ENCODE results near the gene OBSCN. TPM values are rescaled to one million over a fixed set of nuclear protein-coding genes. Genes with fewer than 3 reads are reported as not detected.
"Not testable (repeated sequence)": the region's sequence is repeated elsewhere in the genome, so short reads cannot be mapped to it uniquely, and the experiment has no call there.

The OBSCN gene
- total RNA-seq, 2 experiments from 2014 or later: 29.5 to 45.2 TPM

DNA sequence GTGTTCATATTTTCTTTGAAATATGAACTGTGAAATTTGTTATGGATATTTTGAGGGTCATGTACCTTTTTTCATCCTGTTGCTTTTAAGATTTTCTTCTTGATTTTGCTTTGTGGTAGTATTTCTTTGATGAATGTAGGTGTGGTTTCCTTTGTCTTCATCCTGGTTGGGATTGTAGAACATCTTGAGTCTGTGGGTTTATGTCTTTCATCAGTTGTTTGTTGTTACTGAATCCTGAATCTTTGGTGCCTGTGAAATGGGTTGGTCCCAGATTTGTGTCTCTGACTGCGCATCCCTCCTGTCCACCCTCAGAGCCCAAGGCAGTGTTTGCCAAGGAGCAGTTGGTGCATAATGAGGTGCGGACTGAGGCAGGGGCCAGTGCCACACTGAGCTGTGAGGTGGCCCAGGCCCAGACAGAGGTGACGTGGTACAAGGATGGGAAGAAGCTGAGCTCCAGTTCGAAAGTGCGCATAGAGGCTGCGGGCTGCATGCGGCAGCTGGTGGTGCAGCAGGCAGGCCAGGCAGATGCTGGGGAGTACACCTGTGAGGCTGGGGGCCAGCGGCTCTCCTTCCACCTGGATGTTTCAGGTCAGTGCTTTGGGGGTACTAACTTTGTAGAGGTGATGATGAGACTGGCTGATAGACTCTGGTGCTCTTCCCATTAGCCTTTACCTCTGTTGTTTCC lies 38.5 kb downstream of the OBSCN start:
- Histone ChIP-seq H4K20me1 (ENCODE audit: insufficient read depth, low read length) (no peaks in the 10 kb centered on the region), H3K9me3 (ENCODE audit: low read length) (peaks cover 49% of the 10 kb centered on the region), H3K36me3 (ENCODE audit: insufficient read depth, low read length) (peaks cover 95% of the 10 kb centered on the region), H3K4me1 (ENCODE audit: insufficient read depth, low read length, poor library complexity, severe bottlenecking) (no peaks in the 10 kb centered on the region), H3K79me2 (ENCODE audit: insufficient read depth, low read depth, low read length) (no peaks in the 10 kb centered on the region), H3K4me3 (ENCODE audit: low read depth, low read length, poor library complexity, severe bottlenecking) (no peak overlapping the region), H3K27ac (ENCODE audit: low read depth, low read length, poor library complexity, severe bottlenecking) (no peak overlapping the region), H2AFZ (ENCODE audit: low read length) (no peak overlapping the region), H3K9me2 (ENCODE audit: insufficient read depth, low read length) (no peaks in the 10 kb centered on the region), H3K4me2 (ENCODE audit: low read length) (no peak overlapping the region)
- TF ChIP-seq, protein P1, sequence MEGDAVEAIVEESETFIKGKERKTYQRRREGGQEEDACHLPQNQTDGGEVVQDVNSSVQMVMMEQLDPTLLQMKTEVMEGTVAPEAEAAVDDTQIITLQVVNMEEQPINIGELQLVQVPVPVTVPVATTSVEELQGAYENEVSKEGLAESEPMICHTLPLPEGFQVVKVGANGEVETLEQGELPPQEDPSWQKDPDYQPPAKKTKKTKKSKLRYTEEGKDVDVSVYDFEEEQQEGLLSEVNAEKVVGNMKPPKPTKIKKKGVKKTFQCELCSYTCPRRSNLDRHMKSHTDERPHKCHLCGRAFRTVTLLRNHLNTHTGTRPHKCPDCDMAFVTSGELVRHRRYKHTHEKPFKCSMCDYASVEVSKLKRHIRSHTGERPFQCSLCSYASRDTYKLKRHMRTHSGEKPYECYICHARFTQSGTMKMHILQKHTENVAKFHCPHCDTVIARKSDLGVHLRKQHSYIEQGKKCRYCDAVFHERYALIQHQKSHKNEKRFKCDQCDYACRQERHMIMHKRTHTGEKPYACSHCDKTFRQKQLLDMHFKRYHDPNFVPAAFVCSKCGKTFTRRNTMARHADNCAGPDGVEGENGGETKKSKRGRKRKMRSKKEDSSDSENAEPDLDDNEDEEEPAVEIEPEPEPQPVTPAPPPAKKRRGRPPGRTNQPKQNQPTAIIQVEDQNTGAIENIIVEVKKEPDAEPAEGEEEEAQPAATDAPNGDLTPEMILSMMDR (conservative IDR thresholded peaks at IDR 0.05; ENCODE audit: low read length): no peak
- no peak for TF ChIP-seq EZH2phosphoT487 (IDR thresholded peaks at IDR 0.05; ENCODE audit: borderline replicate concordance, low read depth, low read length)
- no TSS peak for BruUV-seq (replicated peaks)
- POLR2A ChIA-PET: interaction anchor here (1.0 kb wide), 1 partner anchor 17 kb away, joined by 3 read pairs; no protein-coding TSS in a partner anchor
- CTCF ChIA-PET (ENCODE audit: unreplicated experiment): no interaction called here
- intact Hi-C loops (cut with micrococcal nuclease; ENCODE audit: unreplicated experiment): no loop called here
- DNase-seq (ENCODE audit: low spot score): no peak

DNA sequence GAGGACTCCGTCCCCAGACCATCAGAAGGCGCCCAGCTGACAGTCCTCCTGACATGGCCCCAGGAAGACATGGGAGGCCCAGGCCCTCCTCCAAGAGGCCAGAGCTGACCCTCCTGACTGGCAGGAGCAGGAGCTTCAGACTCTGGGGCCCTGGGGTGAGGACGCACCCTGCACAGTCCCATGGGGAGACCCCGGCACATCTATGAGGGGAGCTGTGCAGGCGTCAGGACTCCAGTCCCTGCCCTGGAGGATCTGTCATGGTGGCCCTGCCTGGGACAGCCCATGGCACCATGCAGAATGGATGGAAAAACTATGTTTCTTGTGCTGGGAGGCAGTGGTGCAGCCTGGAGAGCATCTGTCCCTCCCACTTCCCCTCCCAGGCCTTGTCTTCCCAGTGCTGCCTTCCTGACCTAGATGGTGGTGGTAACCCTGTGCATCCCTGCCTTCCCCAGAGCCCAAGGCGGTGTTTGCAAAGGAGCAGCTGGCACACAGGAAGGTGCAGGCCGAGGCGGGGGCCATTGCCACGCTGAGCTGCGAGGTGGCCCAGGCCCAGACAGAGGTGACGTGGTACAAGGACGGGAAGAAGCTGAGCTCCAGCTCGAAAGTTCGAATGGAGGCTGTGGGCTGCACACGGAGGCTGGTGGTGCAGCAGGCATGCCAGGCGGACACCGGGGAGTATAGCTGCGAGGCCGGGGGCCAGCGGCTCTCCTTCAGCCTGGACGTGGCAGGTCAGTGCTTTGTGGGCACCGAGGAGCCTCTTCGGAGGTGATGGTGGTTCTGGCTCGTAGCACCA lies 41.9 kb downstream of the OBSCN start:
- POLR2A ChIA-PET: no interaction called here

DNA sequence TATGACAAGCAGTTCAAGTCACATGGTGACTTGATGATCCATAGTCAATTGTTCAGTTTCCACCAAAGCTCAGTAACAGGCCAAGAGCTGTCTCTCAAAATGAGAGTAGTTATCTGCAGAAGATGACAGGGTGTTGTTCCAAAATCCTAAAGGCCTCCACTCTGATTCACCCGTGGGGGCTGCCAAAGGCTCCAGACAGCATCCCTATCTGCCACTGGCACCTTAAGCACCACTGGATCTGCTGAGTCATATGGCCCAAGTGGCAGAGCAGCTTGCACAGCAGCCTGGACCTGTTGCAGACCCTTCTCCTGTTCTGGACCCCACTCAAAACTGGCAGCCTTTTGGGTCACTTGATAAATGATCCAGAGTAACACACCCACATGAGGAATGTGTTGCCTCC lies 44.6 kb downstream of the OBSCN start:
- H3K27ac ChIP-seq (ENCODE audit: low read depth, low read length, poor library complexity, severe bottlenecking); H3K79me2 ChIP-seq (ENCODE audit: insufficient read depth, low read depth, low read length); H3K4me2 ChIP-seq (ENCODE audit: low read length); H3K9me3 ChIP-seq (ENCODE audit: low read length); intact Hi-C loops (cut with micrococcal nuclease; ENCODE audit: unreplicated experiment); DNase-seq (ENCODE audit: low spot score); H3K9me2 ChIP-seq (ENCODE audit: insufficient read depth, low read length); H3K4me1 ChIP-seq (ENCODE audit: insufficient read depth, low read length, poor library complexity, severe bottlenecking); H3K4me3 ChIP-seq (ENCODE audit: low read depth, low read length, poor library complexity, severe bottlenecking); H2AFZ ChIP-seq (ENCODE audit: low read length); BruUV-seq (replicated peaks); CTCF ChIA-PET (ENCODE audit: unreplicated experiment); H4K20me1 ChIP-seq (ENCODE audit: insufficient read depth, low read length): not testable (repeated sequence)
- POLR2A ChIA-PET: interaction anchor here (0.6 kb wide), 1 partner anchor 31 kb away, joined by 3 read pairs; no protein-coding TSS in a partner anchor
- peaks cover 54% of the 10 kb centered on the region for H3K36me3 ChIP-seq (ENCODE audit: insufficient read depth, low read length)

More for the DNA sequence above, 41.9 kb downstream of the OBSCN start:
- CTCF ChIA-PET (ENCODE audit: unreplicated experiment): no interaction called here
- H3K27ac ChIP-seq (ENCODE audit: low read depth, low read length, poor library complexity, severe bottlenecking): no peak overlapping the region
- BruUV-seq (replicated peaks): no TSS peak
- no peak overlapping the region for H3K4me3 ChIP-seq (ENCODE audit: low read depth, low read length, poor library complexity, severe bottlenecking)
- H3K4me1 ChIP-seq (ENCODE audit: insufficient read depth, low read length, poor library complexity, severe bottlenecking): no peaks in the 10 kb centered on the region
- no peaks in the 10 kb centered on the region for H3K79me2 ChIP-seq (ENCODE audit: insufficient read depth, low read depth, low read length)
- peaks cover 17% of the 10 kb centered on the region; the same call in 1 of the 2 replicates for H3K9me3 ChIP-seq (ENCODE audit: low read length)
- no peak for DNase-seq (ENCODE audit: low spot score)
- H3K9me2 ChIP-seq (ENCODE audit: insufficient read depth, low read length): no peaks in the 10 kb centered on the region
- no peak for TF ChIP-seq EZH2phosphoT487 (IDR thresholded peaks at IDR 0.05; ENCODE audit: borderline replicate concordance, low read depth, low read length)
- TF ChIP-seq, protein P1 (conservative IDR thresholded peaks at IDR 0.05; ENCODE audit: low read length): no peak
- intact Hi-C loops (cut with micrococcal nuclease; ENCODE audit: unreplicated experiment): no loop called here
- peaks cover 82% of the 10 kb centered on the region for H3K36me3 ChIP-seq (ENCODE audit: insufficient read depth, low read length)
- no peaks in the 10 kb centered on the region for H4K20me1 ChIP-seq (ENCODE audit: insufficient read depth, low read length)
- no peak overlapping the region for H2AFZ ChIP-seq (ENCODE audit: low read length)
- H3K4me2 ChIP-seq (ENCODE audit: low read length): no peak overlapping the region

All from OCI-LY7 (cell line).